Skin of body (tissue), 3 donors: ENCODE data around the gene DDAH2. TPM values are rescaled to one million over a fixed set of nuclear protein-coding genes. Genes with fewer than 3 reads are reported as not detected.
A peak's percentile ranks its signal among the peaks of the same experiment; 100 is the strongest.

Experiments used
- DNase-seq: peaks from one replicate; lab custom pipeline; 2025; lab: John Stamatoyannopoulos, UW
- small RNA-seq: library from RNA; depleted of rRNA; stranded (forward); fragments of <200 nt; gene quantifications from one replicate; pipeline ENCODE3, GENCODE V24; 2014; ENCODE audit warnings: low replicate concordance
- total RNA-seq: library from RNA; depleted of rRNA; stranded (reverse); fragments of >200 nt; gene quantifications from one replicate; pipeline ENCODE4 v1.2.3, GENCODE V29; 2014

Gene DDAH2
- total RNA-seq, 1 donor from 2014 or later: 62.2 TPM

- no peak for DNase-seq
These were observed 38.6 kb downstream of the DDAH2 start for GRCh38 chr6:31690231-31691077.

GRCh38 chr6:31689249-31690110 lies 39.6 kb downstream of the DDAH2 start:
- no peak for DNase-seq

DNA sequence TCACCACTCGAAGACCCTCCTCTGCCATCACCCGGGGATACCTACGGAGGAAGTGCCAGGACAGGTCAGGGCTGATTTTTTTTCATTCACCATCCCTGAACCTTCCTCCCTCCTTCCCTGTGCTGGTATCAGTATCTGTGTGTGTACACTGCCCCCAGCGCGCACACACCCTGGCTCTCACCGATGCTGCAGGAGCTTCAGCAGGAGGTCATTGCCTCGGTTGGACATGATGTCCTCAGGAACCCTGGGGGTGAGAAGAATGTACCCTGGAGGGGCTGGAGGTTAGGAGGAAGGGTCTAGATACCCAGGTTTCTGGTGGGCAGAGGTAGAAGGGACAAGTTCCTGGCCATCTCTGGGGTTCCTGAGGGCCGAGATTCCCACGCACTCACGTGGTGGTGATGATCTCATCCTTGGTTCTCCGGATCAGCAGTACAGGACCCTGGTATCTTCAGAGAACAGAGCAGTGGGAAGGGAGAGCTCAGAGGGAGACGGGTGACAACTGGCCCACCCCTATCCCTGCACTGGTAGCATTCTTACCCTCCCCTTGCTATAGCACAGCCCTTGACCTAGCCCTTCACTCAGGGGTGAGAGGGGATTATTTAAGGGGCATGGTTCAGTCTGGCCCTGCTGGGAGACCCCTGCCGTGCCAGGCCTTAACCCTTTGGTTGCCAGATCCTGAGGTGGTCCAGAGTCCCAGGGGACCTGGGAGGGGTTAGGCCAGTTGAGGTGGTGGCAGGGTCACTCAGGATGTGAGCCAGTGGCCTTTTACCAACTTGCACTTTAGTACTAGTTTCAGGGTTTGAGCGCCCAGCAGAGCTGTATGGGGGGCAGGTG lies 41.0 kb downstream of the DDAH2 start:
- no peak for DNase-seq

DNA sequence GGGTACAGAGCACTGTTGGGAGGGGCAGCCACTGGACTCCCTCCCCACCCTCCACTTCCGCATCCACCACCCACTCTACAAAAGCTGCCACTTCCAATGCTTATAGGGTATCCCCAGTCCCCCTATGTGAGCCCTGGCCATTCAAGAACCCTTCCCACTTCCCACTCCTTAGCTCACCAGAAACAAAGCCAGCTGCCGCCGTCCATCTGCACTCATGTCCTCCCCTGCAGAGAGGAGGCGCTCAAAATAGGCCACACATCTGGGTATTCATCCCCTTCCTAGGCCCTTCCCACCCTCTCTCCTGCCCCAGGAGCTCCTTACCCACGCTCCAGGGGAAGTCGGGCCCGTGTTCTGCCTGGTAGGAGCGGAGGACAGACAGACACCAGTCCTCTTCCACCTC lies 41.8 kb downstream of the DDAH2 start:
- no peak for DNase-seq

DNA sequence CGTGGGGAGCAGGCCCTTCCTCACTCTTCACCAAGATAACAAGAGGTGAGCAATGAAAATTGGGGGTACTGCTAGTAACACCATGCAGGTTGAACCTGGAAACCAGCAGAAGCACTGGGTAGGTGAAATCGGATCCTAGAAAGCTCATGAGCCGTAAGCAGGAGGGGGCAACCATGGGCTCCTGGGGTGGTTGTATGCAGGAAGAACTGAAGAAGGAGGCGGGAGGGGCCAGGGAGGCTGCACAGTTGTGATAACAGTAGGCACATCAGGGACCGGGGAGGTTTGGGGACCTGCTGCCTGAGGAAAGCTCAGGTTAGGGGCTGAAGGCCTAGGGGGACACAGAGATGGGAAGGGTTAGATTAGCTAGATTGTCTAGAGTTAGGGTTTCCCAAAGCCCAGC lies 42.6 kb downstream of the DDAH2 start:
- no peak for DNase-seq

- no peak for DNase-seq
These were observed 45.5 kb downstream of the DDAH2 start for GRCh38 chr6:31683591-31683990.

DNA sequence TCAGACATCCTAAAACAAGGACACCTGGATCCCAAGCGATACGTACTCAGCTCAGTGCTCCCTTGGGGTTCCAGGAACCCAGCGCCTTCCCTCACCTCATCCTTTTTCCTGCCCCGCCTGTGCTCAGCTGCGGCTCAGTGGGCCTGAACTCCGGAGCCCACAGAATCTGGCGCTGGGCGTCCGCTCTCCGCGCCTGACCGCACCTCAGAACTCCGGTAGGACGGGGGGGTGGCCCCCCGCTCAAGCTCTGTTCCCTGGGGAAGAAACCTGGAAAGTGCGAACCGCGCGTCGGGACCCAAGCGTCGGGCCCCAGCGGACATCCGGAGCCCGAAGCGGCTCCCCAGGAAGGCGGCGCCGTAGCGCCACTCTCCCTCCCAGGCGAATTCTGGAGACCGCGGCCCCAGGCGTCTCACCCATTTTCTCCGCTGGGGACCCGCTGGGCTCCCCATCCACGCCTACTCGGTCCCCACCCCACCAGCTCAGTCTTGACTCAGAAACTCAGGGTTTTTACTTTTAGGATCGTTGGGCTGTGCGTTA lies 47.9 kb downstream of the DDAH2 start:
- no peak for DNase-seq

GRCh38 chr6:31680226-31681134 lies 48.6 kb downstream of the DDAH2 start, which contains the start of gene LY6G5C:
TSS of gene LY6G5C (minus strand) at chr6:31681067. CDS start at chr6:31680373, 694 bp downstream.
- DNase-seq: peak; percentile 82

- no peak for DNase-seq
These were observed 51.1 kb downstream of the DDAH2 start for GRCh38 chr6:31677955-31678354.

Small RNA genes lying within 50 kb of the gene (small RNA-seq; reads per million reads assigned to genes)
- gene LY6G6D (not detected), gene MIR4646 (not detected), gene MSH5-SAPCD1 (not detected), gene RF00019 (not detected), gene RNU6-850P (not detected), gene SAPCD1 (not detected)

Other genes with a start within 250 kb of the DDAH2 start
- gene MICB, start 231.2 kb downstream of the DDAH2 start, total RNA-seq: 1.2 TPM
- not detected for gene MCCD1, start 200.3 kb downstream of the DDAH2 start, total RNA-seq
- gene DDX39B, start 187.3 kb downstream of the DDAH2 start, total RNA-seq: 267 TPM
- 1.4 TPM for gene ATP6V1G2, start 182.7 kb downstream of the DDAH2 start, total RNA-seq
- gene NFKBIL1, start 181.7 kb downstream of the DDAH2 start, total RNA-seq: 12.1 TPM
- gene LTA, start 157.0 kb downstream of the DDAH2 start, total RNA-seq: not detected
- gene TNF, start 153.7 kb downstream of the DDAH2 start, total RNA-seq: 1.9 TPM
- gene LTB, start 146.9 kb downstream of the DDAH2 start, total RNA-seq: 1.6 TPM
- gene LST1, start 143.0 kb downstream of the DDAH2 start, total RNA-seq: 7.6 TPM
- not detected for gene NCR3, start 136.3 kb downstream of the DDAH2 start, total RNA-seq
- 23.8 TPM for gene AIF1, start 114.1 kb downstream of the DDAH2 start, total RNA-seq
- gene PRRC2A, start 108.6 kb downstream of the DDAH2 start, total RNA-seq: 49.6 TPM
- 101 TPM for gene BAG6, start 76.6 kb downstream of the DDAH2 start, total RNA-seq
- 1.2 TPM for gene APOM, start 73.4 kb downstream of the DDAH2 start, total RNA-seq
- 14.1 TPM for gene C6orf47, start 68.5 kb downstream of the DDAH2 start, total RNA-seq
- gene GPANK1, start 64.3 kb downstream of the DDAH2 start, total RNA-seq: 8.2 TPM
- gene CSNK2B, start 63.2 kb downstream of the DDAH2 start, total RNA-seq: 75.8 TPM
- gene LY6G5B, start 59.3 kb downstream of the DDAH2 start, total RNA-seq: 4.0 TPM
- not detected for gene LY6G5C, start 48.2 kb downstream of the DDAH2 start, total RNA-seq
- gene ABHD16A, start 26.0 kb downstream of the DDAH2 start, total RNA-seq: 36.0 TPM
- not detected for gene LY6G6F, start 22.4 kb downstream of the DDAH2 start, total RNA-seq
- gene LY6G6D, start 14.0 kb downstream of the DDAH2 start, total RNA-seq: 10.3 TPM
- 20.4 TPM for gene LY6G6C, start 7.6 kb downstream of the DDAH2 start, total RNA-seq
- gene MPIG6B, start 5.9 kb downstream of the DDAH2 start, total RNA-seq: 0.59 TPM
- 185 TPM for gene CLIC1, start 7.2 kb upstream of the DDAH2 start, total RNA-seq
- gene MSH5, start 10.7 kb upstream of the DDAH2 start, total RNA-seq: 9.1 TPM
- 3.9 TPM for gene SAPCD1, start 33.4 kb upstream of the DDAH2 start, total RNA-seq
- gene VWA7, start 48.0 kb upstream of the DDAH2 start, total RNA-seq: 0.99 TPM
- 29.1 TPM for gene VARS1, start 66.5 kb upstream of the DDAH2 start, total RNA-seq
- 21.0 TPM for gene LSM2, start 77.7 kb upstream of the DDAH2 start, total RNA-seq
- 1.8 TPM for gene HSPA1L, start 86.0 kb upstream of the DDAH2 start, total RNA-seq
- 213 TPM for gene HSPA1A, start 86.2 kb upstream of the DDAH2 start, total RNA-seq
- gene HSPA1B, start 98.4 kb upstream of the DDAH2 start, total RNA-seq: 286 TPM
- gene NEU1, start 133.5 kb upstream of the DDAH2 start, total RNA-seq: 19.0 TPM
- 0.10 TPM for gene SLC44A4, start 149.7 kb upstream of the DDAH2 start, total RNA-seq
- gene EHMT2, start 168.4 kb upstream of the DDAH2 start, total RNA-seq: 25.6 TPM
- 3.9 TPM for gene ZBTB12, start 172.8 kb upstream of the DDAH2 start, total RNA-seq
- 4.9 TPM for gene C2, start 198.4 kb upstream of the DDAH2 start, total RNA-seq
- 2.2 TPM for gene CFB, start 216.8 kb upstream of the DDAH2 start, total RNA-seq
- gene NELFE, start 229.7 kb upstream of the DDAH2 start, total RNA-seq: 46.1 TPM
- gene SKIC2, start 229.9 kb upstream of the DDAH2 start, total RNA-seq: 23.3 TPM
- 5.8 TPM for gene DXO, start 242.8 kb upstream of the DDAH2 start, total RNA-seq